Natural killer cell (primary cell): Measurements from ENCODE around the gene ABCA4. TPM values are rescaled to one million over a fixed set of nuclear protein-coding genes. Genes with fewer than 3 reads are reported as not detected.

Experiments used
- ATAC-seq, 3 donors: fragments of 150-1000 bp in 2 of 3; fragments of 200-7000 bp in 1 of 3; cut with Tn5 transposase; 1 replicate in 1 of 3; 2 replicates in 2 of 3; pipeline ENCODE4 v1.10.0; 2021; ENCODE audit warnings: mild to moderate bottlenecking in 2 of 3, moderate library complexity in 2 of 3
- DNase-seq, 2 donors: peaks; one replicate each; pipeline versions ENCODE4 v3.0.0 to v3.0.0-alpha.2; 2013 to 2021; ENCODE audit warnings: mixed read lengths in 1 of 2
- H3K27ac ChIP-seq: one replicate; pipeline ENCODE4 v1.5.1; 2013; ENCODE audit warnings: mild to moderate bottlenecking, low read length
- H3K27me3 ChIP-seq: one replicate; pipeline ENCODE4 v1.6.1; 2013; ENCODE audit warnings: low read length; ENCODE audit not compliant: control insufficient read depth, insufficient read depth
- H3K36me3 ChIP-seq: one replicate; pipeline ENCODE4 v1.6.1; 2013; ENCODE audit warnings: low read length; ENCODE audit not compliant: control insufficient read depth, insufficient read depth
- H3K4me1 ChIP-seq: one replicate; pipeline ENCODE4 v1.6.1; 2013; ENCODE audit warnings: low read length; ENCODE audit not compliant: control insufficient read depth, insufficient read depth
- H3K4me3 ChIP-seq: one replicate; pipeline ENCODE4 v1.5.1; 2013; ENCODE audit warnings: low read length
- H3K9me3 ChIP-seq: one replicate; pipeline ENCODE4 v1.6.1; 2013; ENCODE audit warnings: low read length; ENCODE audit not compliant: control insufficient read depth, insufficient read depth
- H3K27ac Mint-ChIP-seq, 2 donors: one replicate each; pipeline ENCODE4 v1.8.0; 2022; ENCODE audit warnings: mild to moderate bottlenecking in 2 of 2, mixed read lengths in 2 of 2, moderate library complexity in 1 of 2
- H3K27me3 Mint-ChIP-seq, 2 donors: one replicate each; pipeline ENCODE4 v1.8.0; 2022; ENCODE audit warnings: low read depth in 2 of 2, mixed read lengths in 2 of 2
- H3K36me3 Mint-ChIP-seq: one replicate; pipeline ENCODE4 v1.8.0; 2022; ENCODE audit warnings: mixed read lengths
- H3K4me1 Mint-ChIP-seq, 2 donors: one replicate each; pipeline ENCODE4 v1.8.0; 2022; ENCODE audit warnings: mixed read lengths in 2 of 2
- H3K4me3 Mint-ChIP-seq: one replicate; pipeline ENCODE4 v1.8.0; 2022; ENCODE audit warnings: mild to moderate bottlenecking, moderate library complexity, mixed read lengths
- H3K9me3 Mint-ChIP-seq, 2 donors: one replicate each; pipeline ENCODE4 v1.8.0; 2022; ENCODE audit warnings: mixed read lengths in 2 of 2
- CTCF ChIP-seq: fragments of 200-600 bp; IDR thresholded peaks from one replicate; pipeline ENCODE4 v1.8.0; 2022; ENCODE audit warnings: antibody characterized with exemption
- WGBS: methylation state at CpG from one replicate; pipeline ENCODE4 v1.1.7; 2013; ENCODE audit warnings: missing lambda C conversion rate; ENCODE audit not compliant: insufficient coverage; 5-methylcytosine and 5-hydroxymethylcytosine counted together
- intact Hi-C: fragments of 100-400 bp; cut with micrococcal nuclease; formaldehyde crosslinking; loops from one replicate; pipeline ENCODE4 v1.14.2; 2022
- total RNA-seq, 4 donors: library from RNA; stranded (reverse); fragments of 120-200 nt in 1 of 4; gene quantifications; one replicate each; pipeline versions ENCODE4 v1.2.3 to v1.2.4, GENCODE V29; 2013 to 2022

Gene ABCA4
- total RNA-seq, 3 donors from 2014 or later (not counting 1 experiment from before 2014, with no cell fraction given) = 0.48 TPM; not detected in 2

GRCh38 chr1:94124538-94124937, 3.6 kb upstream of the ABCA4 start:
- Mint-ChIP-seq H3K36me3 (no peaks in the 10 kb centered on the region), H3K27ac (no peak overlapping the region), H3K4me1 (no peaks in the 10 kb centered on the region), H3K27me3 (peaks cover 16 to 18% of the 10 kb centered on the region in 2 donors), H3K4me3 (no peak overlapping the region), H3K9me3 (no peaks in the 10 kb centered on the region)
- no peak for ATAC-seq
- H3K4me1 ChIP-seq = no peaks in the 10 kb centered on the region
- no peak for TF ChIP-seq CTCF
- WGBS = 88% methylated on average over 1 of the region's 1 CpG
- no peak for DNase-seq
- H3K27ac ChIP-seq = no peak overlapping the region
- H3K27me3 ChIP-seq = no peaks in the 10 kb centered on the region
- H3K9me3 ChIP-seq = no peaks in the 10 kb centered on the region
- H3K36me3 ChIP-seq = no peaks in the 10 kb centered on the region
- intact Hi-C loops = no loop called here
- no peak overlapping the region for H3K4me3 ChIP-seq

DNA sequence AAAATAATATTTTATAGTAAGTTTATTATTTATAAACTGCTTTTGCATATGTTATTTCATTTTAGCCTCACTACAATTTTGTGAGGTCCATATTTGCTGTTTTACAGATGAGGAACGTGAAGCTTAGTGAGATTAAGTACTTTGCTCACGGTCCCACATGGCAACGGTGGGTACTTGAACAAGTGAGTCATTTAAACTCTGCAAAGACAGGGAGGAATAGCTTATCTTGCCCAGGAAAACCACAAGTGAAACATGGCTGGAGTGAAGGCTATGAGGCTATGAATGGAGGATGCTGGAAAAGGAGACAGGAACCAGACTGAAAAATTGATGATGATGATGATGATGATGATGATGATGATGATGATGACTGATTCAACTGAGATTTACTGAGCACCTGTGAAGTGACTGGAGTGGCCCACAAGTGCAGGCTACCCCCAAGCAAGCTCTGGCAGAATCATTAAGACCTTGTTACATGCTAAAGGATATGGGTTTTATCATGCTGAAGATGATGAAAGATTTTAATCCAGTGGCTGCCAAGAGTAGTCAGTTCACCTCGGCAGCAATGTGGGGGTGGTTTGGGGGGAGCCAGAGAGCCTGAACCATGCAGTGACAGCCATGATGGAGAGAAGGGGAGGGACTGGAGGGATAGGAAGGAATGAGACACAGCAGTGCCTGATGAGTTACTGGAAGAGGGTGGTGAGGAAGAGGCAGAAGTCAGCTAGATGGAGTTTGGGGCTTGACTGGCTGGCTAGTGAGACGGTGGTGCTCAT, 1.4 kb upstream of the ABCA4 start:
- TF ChIP-seq CTCF = no peak
- ATAC-seq = no peak
- Mint-ChIP-seq H3K4me1 (no peaks in the 10 kb centered on the region), H3K27me3 (peaks cover 9 to 15% of the 10 kb centered on the region in 2 donors), H3K4me3 (no peak overlapping the region), H3K27ac (no peak overlapping the region), H3K9me3 (no peaks in the 10 kb centered on the region), H3K36me3 (no peaks in the 10 kb centered on the region)
- no peaks in the 10 kb centered on the region for H3K36me3 ChIP-seq
- WGBS = 79% methylated on average over 5 of the region's 5 CpGs
- no peak overlapping the region for H3K27ac ChIP-seq
- no peaks in the 10 kb centered on the region for H3K9me3 ChIP-seq
- DNase-seq = no peak
- no peaks in the 10 kb centered on the region for H3K27me3 ChIP-seq
- no peaks in the 10 kb centered on the region for H3K4me1 ChIP-seq
- H3K4me3 ChIP-seq = no peak overlapping the region
- intact Hi-C loops = no loop called here

DNA sequence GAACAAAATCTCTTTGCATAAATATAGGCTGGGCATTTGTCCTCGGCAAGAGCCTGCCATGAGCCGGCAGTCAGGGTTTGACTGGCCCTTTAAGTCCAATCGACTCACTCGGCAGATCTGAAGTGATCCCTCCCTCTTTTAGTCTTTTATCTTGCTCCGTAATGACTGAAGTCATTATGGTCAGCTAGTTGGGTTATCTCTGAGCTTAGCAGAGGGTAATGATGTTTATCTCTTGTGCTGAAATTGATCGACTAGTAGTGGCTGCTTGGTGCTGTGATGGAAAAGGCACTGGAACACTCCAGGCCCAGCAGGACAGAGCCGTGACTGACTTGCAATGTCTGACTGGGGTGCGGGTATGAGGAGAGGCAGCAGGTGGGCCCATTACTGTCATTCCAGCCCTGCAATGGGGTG, 468 bp upstream of the ABCA4 start:
- no peaks in the 10 kb centered on the region for H3K9me3 Mint-ChIP-seq
- no peak for TF ChIP-seq CTCF
- H3K36me3 ChIP-seq = no peaks in the 10 kb centered on the region
- intact Hi-C loops = no loop called here
- H3K27ac ChIP-seq = no peak overlapping the region
- no peaks in the 10 kb centered on the region for H3K27me3 ChIP-seq
- ATAC-seq (no peak), DNase-seq (no peak)
- no peak overlapping the region for H3K4me3 Mint-ChIP-seq
- H3K9me3 ChIP-seq = no peaks in the 10 kb centered on the region
- peaks cover 16 to 18% of the 10 kb centered on the region in 2 donors for H3K27me3 Mint-ChIP-seq
- H3K4me1 Mint-ChIP-seq = no peaks in the 10 kb centered on the region
- WGBS = 93% methylated on average over 7 of the region's 8 CpGs
- no peaks in the 10 kb centered on the region for H3K4me1 ChIP-seq
- no peak overlapping the region for H3K27ac Mint-ChIP-seq
- H3K36me3 Mint-ChIP-seq = no peaks in the 10 kb centered on the region
- no peak overlapping the region for H3K4me3 ChIP-seq

- Histone ChIP-seq H3K36me3 (no peaks in the 10 kb centered on the region), H3K9me3 (no peaks in the 10 kb centered on the region), H3K27me3 (no peaks in the 10 kb centered on the region), H3K27ac (no peak overlapping the region), H3K4me1 (no peaks in the 10 kb centered on the region), H3K4me3 (no peak overlapping the region)
- Mint-ChIP-seq H3K9me3 (no peaks in the 10 kb centered on the region), H3K27ac (no peak overlapping the region), H3K4me3 (no peak overlapping the region), H3K4me1 (no peaks in the 10 kb centered on the region), H3K27me3 (peaks cover 15 to 18% of the 10 kb centered on the region in 2 donors), H3K36me3 (no peaks in the 10 kb centered on the region)
- DNase-seq = no peak
- intact Hi-C loops = no loop called here
- 89% methylated on average over 9 of the region's 9 CpGs for WGBS
- TF ChIP-seq CTCF = no peak
- no peak for ATAC-seq
These were observed 412 bp downstream of the ABCA4 start for GRCh38 chr1:94120570-94120901.
